Activated CD8-positive, alpha-beta T cell treated with anti-CD3 and anti-CD28 coated beads, Interleukin-2, amount 10 ng/mL, durations not matched to agents 7 days and 5 days (primary cell): ENCODE results near the gene LASP1NB. TPM values are rescaled to one million over a fixed set of nuclear protein-coding genes. Genes with fewer than 3 reads are reported as not detected.
"Not testable (repeated sequence)": the region's sequence is repeated elsewhere in the genome, so short reads cannot be mapped to it uniquely, and the experiment has no call there.

Experiments
- ATAC-seq: fragments of 150-1000 bp; cut with Tn5 transposase; one replicate; pipeline ENCODE4 v1.10.0; 2021; ENCODE audit warnings: moderate library complexity
- CTCF ChIA-PET: fragments of 350-600 bp; sonication (Branson Sonifier 250); formaldehyde crosslinking; loops from one replicate; lab custom pipeline; 2021; ENCODE audit warnings: antibody characterized with exemption; lab: Charles Lee
- POLR2A ChIA-PET: fragments of 350-600 bp; sonication (Branson Sonifier 250); formaldehyde crosslinking; loops from one replicate; lab custom pipeline; 2021; ENCODE audit warnings: antibody characterized with exemption; lab: Charles Lee
- DNase-seq: peaks from one replicate; pipeline ENCODE4 v3.0.0-alpha.2; 2020
- H3K27ac Mint-ChIP-seq: one replicate; pipeline ENCODE4 v1.8.0; 2021; ENCODE audit warnings: mild to moderate bottlenecking, mixed read lengths
- H3K27me3 Mint-ChIP-seq: one replicate; pipeline ENCODE4 v1.8.0; 2021; ENCODE audit warnings: low read depth, mixed read lengths
- H3K36me3 Mint-ChIP-seq: one replicate; pipeline ENCODE4 v1.8.0; 2021; ENCODE audit warnings: low read depth, mixed read lengths
- H3K4me1 Mint-ChIP-seq: one replicate; pipeline ENCODE4 v1.8.0; 2021; ENCODE audit warnings: low read depth, mixed read lengths
- H3K4me3 Mint-ChIP-seq: one replicate; pipeline ENCODE4 v1.8.0; 2021; ENCODE audit warnings: mild to moderate bottlenecking, mixed read lengths
- H3K9me3 Mint-ChIP-seq: one replicate; pipeline ENCODE4 v1.8.0; 2022; ENCODE audit warnings: mixed read lengths; ENCODE audit not compliant: insufficient read depth
- microRNA-seq: library from miRNA; unstranded; fragments of <30 nt; microRNA quantifications from one replicate; pipeline ENCODE4 v1.2.0, GENCODE V29; 2022
- total RNA-seq, 2 experiments: library from RNA; stranded (reverse); gene quantifications; one replicate each; pipeline ENCODE4 v1.2.3, GENCODE V29; 2021

LASP1NB gene

DNA sequence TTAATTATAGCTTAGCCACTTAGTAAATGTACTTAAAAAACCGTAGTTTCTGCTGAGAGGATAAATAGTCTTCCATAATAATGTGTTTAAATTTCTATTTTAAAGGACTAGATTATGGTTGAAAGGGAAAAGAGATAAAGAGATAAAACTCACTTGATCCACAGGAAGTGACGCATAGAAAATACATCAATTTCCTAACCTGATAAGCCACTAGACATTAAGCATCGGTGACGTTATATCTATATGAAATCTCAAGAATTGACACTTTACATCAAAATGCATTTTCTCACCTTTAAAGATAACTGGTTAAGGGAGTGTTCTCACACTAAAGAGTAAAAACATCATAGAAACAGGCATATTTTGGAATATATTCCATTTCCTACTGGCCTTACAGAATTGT lies 36.0 kb downstream of the LASP1NB start:
- POLR2A ChIA-PET = interaction anchor here (1.5 kb wide), 1 partner anchor 108 kb away, joined by 4 read pairs; the partner anchor contains the start of gene RPL23
- peak; percentile 18 for ATAC-seq
- CTCF ChIA-PET = interaction anchor here (1.5 to 2.4 kb wide), 3 partner anchors 10 to 192 kb away, joined by 4 to 9 read pairs (median 6); no protein-coding TSS in a partner anchor
- DNase-seq = no peak
- Mint-ChIP-seq H3K36me3 (no peaks in the 10 kb centered on the region), H3K4me3 (no peak overlapping the region), H3K9me3 (no peaks in the 10 kb centered on the region), H3K27ac (no peak overlapping the region), H3K4me1 (peaks cover 37% of the 10 kb centered on the region), H3K27me3 (no peaks in the 10 kb centered on the region)

DNA sequence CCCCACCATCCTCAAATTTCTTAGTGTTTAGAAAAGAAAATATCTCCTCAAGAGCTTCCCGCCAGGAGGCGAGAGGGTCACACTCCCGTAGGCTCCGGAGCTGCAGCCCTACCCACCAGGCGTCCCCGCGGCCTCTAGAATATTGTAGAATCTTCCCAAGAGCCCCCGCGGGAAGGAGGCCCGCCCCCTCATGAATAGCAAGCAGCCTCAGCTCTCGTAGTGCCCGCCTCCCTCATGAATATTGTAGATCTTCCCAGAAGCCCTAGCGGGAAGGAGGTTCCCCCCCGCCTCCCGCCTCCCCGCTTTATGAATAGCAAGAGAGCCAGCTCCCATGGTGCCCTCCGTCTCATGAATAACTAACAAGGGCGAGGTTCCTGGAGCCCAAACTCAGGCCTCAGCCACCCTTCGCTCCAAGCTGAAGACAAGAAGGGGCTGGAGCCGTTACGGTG lies 41.9 kb downstream of the LASP1NB start, which contains the start of gene FBXO47:
TSS of gene FBXO47 (minus strand) at position 114 of the 449 bp plus-strand sequence. CDS start 4,378 bp downstream, outside the sequence.
- ATAC-seq (peak; percentile 99), DNase-seq (peak; percentile 91)
- Mint-ChIP-seq H3K27me3 (peaks cover 4% of the 10 kb centered on the region), H3K4me1 (peaks cover 28% of the 10 kb centered on the region), H3K36me3 (no peaks in the 10 kb centered on the region), H3K4me3 (peak within 1 kb of the TSS; percentile 77), H3K9me3 (no peaks in the 10 kb centered on the region), H3K27ac (peak within 1 kb of the TSS; percentile 83)
- ChIA-PET POLR2A (interaction anchor here (0.7 to 1.4 kb wide), 3 partner anchors 98 to 207 kb away, joined by 3 to 7 read pairs (median 3); partner anchors contain the start of genes LASP1 and RPL23), CTCF (interaction anchor here (1.1 to 1.7 kb wide), 5 partner anchors 16 to 207 kb away, joined by 5 to 20 read pairs (median 5); partner anchors contain the start of gene LASP1NB)

DNA sequence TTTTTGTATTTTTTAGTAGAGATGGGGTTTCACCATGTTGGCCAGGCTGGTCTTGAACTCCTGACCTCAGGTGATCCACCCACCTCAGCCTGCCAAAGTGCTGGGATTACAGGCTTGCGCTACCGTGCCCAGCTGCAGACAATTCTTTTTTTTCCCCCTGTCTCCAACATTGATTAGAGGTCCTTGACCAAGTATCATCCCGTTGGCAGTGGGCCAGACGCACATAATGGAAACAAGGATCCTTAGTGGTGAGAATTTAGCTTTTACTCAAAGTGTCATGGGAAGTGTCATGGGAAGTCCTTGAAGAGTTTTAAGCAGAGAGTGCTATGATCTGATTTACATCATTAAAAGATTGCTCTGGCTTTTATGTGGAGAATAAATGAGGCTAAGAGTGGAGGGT lies 43.9 kb downstream of the LASP1NB start:
- Mint-ChIP-seq H3K4me1 (peaks cover 28% of the 10 kb centered on the region), H3K9me3 (no peaks in the 10 kb centered on the region), H3K27me3 (peaks cover 4% of the 10 kb centered on the region), H3K36me3 (no peaks in the 10 kb centered on the region), H3K4me3 (no peak overlapping the region), H3K27ac (no peak overlapping the region)
- CTCF ChIA-PET = interaction anchor here (1.6 kb wide), 1 partner anchor 12 kb away, joined by 3 read pairs; no protein-coding TSS in a partner anchor
- DNase-seq (peak; percentile 15), ATAC-seq (no peak)
- POLR2A ChIA-PET = no interaction called here

DNA sequence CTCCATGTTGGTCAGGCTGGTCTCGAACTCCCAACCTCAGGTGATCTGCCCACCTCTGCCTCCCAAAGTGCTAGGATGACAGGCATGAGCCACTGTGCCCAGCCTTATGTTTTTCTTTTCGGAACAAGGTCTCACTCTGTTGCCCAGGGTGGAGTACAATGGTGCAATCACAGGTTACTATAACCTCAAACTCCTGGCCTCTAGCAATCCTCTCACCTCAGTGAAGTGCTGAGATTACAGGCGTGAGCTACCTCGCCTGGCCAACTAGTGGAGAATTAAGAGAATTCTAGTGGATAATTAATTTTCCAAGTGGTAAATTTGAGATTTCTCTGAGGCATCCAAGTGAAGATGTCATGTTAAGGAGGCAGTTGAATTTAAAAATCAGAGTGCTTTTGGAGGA lies 44.7 kb downstream of the LASP1NB start:
- DNase-seq = peak; percentile 19
- H3K9me3 Mint-ChIP-seq = no peaks in the 10 kb centered on the region
- no peak overlapping the region for H3K4me3 Mint-ChIP-seq
- H3K27ac Mint-ChIP-seq = no peak overlapping the region
- CTCF ChIA-PET = interaction anchor here (0.6 to 4.1 kb wide), 6 partner anchors 12 to 310 kb away, joined by 3 to 34 read pairs (median 6); partner anchors contain the start of gene LASP1NB
- POLR2A ChIA-PET = no interaction called here
- H3K4me1 Mint-ChIP-seq = peaks cover 28% of the 10 kb centered on the region
- no peaks in the 10 kb centered on the region for H3K36me3 Mint-ChIP-seq
- peaks cover 4% of the 10 kb centered on the region for H3K27me3 Mint-ChIP-seq
- no peak for ATAC-seq

DNA sequence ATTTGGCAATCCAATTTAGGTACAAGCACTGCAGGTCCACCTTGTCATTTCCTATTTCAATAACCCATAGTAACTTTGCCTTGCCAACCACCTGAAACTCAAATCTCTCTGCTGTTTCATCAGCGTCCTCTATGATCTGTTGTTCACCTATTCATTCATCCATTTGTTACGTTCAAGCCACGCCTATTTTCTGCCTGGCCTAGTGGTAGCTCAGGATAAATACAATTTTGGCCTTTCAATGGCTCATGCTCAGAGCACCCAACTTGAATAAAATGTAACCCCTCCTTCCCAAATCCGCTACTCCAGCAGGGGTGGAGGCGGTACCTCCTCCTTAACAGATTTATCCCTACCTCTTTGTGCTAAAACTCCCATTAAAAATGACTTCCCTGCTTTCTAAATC lies 45.4 kb downstream of the LASP1NB start:
- Mint-ChIP-seq H3K4me1 (peaks cover 29% of the 10 kb centered on the region), H3K36me3 (no peaks in the 10 kb centered on the region), H3K27ac (no peak overlapping the region), H3K27me3 (peaks cover 4% of the 10 kb centered on the region), H3K4me3 (no peak overlapping the region), H3K9me3 (no peaks in the 10 kb centered on the region)
- peak; percentile 56 for DNase-seq
- ATAC-seq = no peak
- ChIA-PET POLR2A (no interaction called here), CTCF (interaction anchor here (0.6 to 4.1 kb wide), 8 partner anchors 10 to 309 kb away, joined by 3 to 34 read pairs (median 6); partner anchors contain the start of gene LASP1NB)

DNA sequence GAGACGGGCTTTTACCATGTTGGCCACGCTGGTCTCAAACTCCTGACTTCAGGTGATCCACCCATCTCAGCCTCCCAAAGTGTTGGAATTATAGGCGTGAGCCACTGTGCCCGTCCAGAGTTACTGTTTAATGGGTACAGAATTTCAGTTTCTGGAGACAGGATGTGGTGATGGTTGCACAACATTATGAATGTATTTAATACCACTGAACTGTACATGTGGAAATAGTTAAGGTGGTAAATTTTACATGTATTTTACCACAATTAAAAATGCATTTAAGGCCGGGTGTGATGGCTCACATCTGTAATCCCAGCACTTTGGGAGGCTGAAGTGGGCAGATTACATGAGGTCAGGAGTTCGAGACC lies 50.8 kb downstream of the LASP1NB start:
- H3K27me3 Mint-ChIP-seq, H3K36me3 Mint-ChIP-seq, H3K4me1 Mint-ChIP-seq, H3K9me3 Mint-ChIP-seq, POLR2A ChIA-PET, H3K4me3 Mint-ChIP-seq: not testable (repeated sequence)
- DNase-seq = peak; percentile 43
- CTCF ChIA-PET = interaction anchor here (1.1 to 1.7 kb wide), 2 partner anchors 175 to 177 kb away, joined by 3 to 7 read pairs; partner anchors contain the start of gene PLXDC1
- H3K27ac Mint-ChIP-seq = peak overlapping the region; percentile 34
- ATAC-seq = peak; percentile 64

DNA sequence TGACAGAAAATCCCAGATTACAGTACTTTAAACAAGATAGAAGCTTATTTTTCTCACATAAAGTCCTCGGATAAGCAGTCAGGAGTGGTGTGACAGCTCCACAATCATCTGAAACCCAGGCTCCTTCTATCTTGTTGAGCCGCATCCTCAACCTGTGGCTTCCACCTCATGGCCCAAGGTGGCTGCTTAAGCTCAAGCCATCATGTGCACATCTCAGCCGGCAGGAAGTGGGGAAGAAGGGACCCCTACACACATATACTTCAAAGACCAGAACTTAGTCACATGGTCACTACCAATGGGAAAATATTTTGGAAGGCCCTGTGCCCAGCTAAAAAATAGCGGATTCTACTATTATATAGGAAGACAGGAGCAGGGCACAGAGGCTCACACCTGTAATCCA lies 52.8 kb downstream of the LASP1NB start:
- H3K4me1 Mint-ChIP-seq = peaks cover 12% of the 10 kb centered on the region
- H3K9me3 Mint-ChIP-seq = no peaks in the 10 kb centered on the region
- DNase-seq = no peak
- H3K27ac Mint-ChIP-seq = no peak overlapping the region
- POLR2A ChIA-PET = no interaction called here
- ATAC-seq = no peak
- CTCF ChIA-PET = interaction anchor here (1.0 to 3.1 kb wide), 4 partner anchors 41 to 197 kb away, joined by 3 to 14 read pairs (median 6); no protein-coding TSS in a partner anchor
- no peaks in the 10 kb centered on the region for H3K36me3 Mint-ChIP-seq
- peaks cover 5% of the 10 kb centered on the region for H3K27me3 Mint-ChIP-seq
- no peak overlapping the region for H3K4me3 Mint-ChIP-seq

Small RNA genes lying within 50 kb of the gene (microRNA-seq; reads per million reads assigned to microRNA genes)
- gene MIR6779 = not detected

Other genes starting within 250 kb of the LASP1NB start
- 100 to 1,000 TPM; 211 to 219 TPM for gene MLLT6, start 220.3 kb upstream of the LASP1NB start, total RNA-seq
- gene CISD3, start 195.3 kb upstream of the LASP1NB start, total RNA-seq = 10 to 100 TPM; 48.2 to 56.1 TPM
- gene PCGF2, start 177.3 kb upstream of the LASP1NB start, total RNA-seq = under 1 TPM; 0.63 to 0.70 TPM
- gene PSMB3, start 172.9 kb upstream of the LASP1NB start, total RNA-seq = 100 to 1,000 TPM; 251 to 252 TPM
- gene PIP4K2B, start 126.1 kb upstream of the LASP1NB start, total RNA-seq = 10 to 100 TPM; 49.9 to 51.4 TPM
- gene CWC25, start 100.3 kb upstream of the LASP1NB start, total RNA-seq = 10 to 100 TPM; 29.6 to 30.9 TPM
- gene RPL23, start 71.9 kb upstream of the LASP1NB start, total RNA-seq = 1,000 to 10,000 TPM; 1,130 to 1,164 TPM
- gene LASP1, start 55.6 kb upstream of the LASP1NB start, total RNA-seq = 100 to 1,000 TPM; 268 to 276 TPM
- gene FBXO47, start 41.8 kb downstream of the LASP1NB start, total RNA-seq = not detected
- 1 to 10 TPM; 3.3 to 3.9 TPM for gene PLXDC1, start 226.0 kb downstream of the LASP1NB start, total RNA-seq
- not detected for gene ARL5C, start 240.5 kb downstream of the LASP1NB start, total RNA-seq